Limb (tissue), 2 donors: Measurements from ENCODE around the gene TRMO.

Experiments used
- DNase-seq, 2 donors: peaks; one replicate each; pipeline ENCODE4 v3.0.0-alpha.2; 2016; ENCODE audit errors: extremely low spot score in 2 of 2

Gene TRMO

GRCh38 chr9:97938081-97938644 lies 15.9 kb upstream of the TRMO start, which contains the start of gene HEMGN:
Gene HEMGN (minus strand): TSS chr9:97938172. CDS start chr9:97938136, 36 bp downstream.
- no peak for DNase-seq

GRCh38 chr9:97936998-97937397 lies 14.7 kb upstream of the TRMO start:
- no peak for DNase-seq

- DNase-seq: no peak
These were observed 13.0 kb upstream of the TRMO start for GRCh38 chr9:97935276-97935675.

GRCh38 chr9:97934321-97935115 lies 12.2 kb upstream of the TRMO start:
- no peak for DNase-seq

- no peak for DNase-seq
These were observed 11.1 kb upstream of the TRMO start for GRCh38 chr9:97933297-97933998.

- no peak for DNase-seq
These were observed 8.7 kb upstream of the TRMO start for GRCh38 chr9:97930972-97931371.

GRCh38 chr9:97928986-97929604 lies 6.8 kb upstream of the TRMO start:
- no peak for DNase-seq

GRCh38 chr9:97925497-97926334 lies 3.4 kb upstream of the TRMO start:
- no peak for DNase-seq

- DNase-seq: no peak
These were observed 2.1 kb upstream of the TRMO start for GRCh38 chr9:97924386-97924785.

GRCh38 chr9:97923529-97924108 lies 1.3 kb upstream of the TRMO start:
- peak; percentile 81 to 83 for DNase-seq

GRCh38 chr9:97919217-97919813 lies 3.0 kb downstream of the TRMO start:
- no peak for DNase-seq

GRCh38 chr9:97918611-97919010 lies 3.7 kb downstream of the TRMO start:
- DNase-seq: no peak

GRCh38 chr9:97911970-97912369 lies 10.3 kb downstream of the TRMO start:
- DNase-seq: no peak

- DNase-seq: no peak
These were observed 10.8 kb downstream of the TRMO start for GRCh38 chr9:97911528-97911927.

GRCh38 chr9:97910357-97910756 lies 11.9 kb downstream of the TRMO start:
- DNase-seq: no peak

- no peak for DNase-seq
These were observed 13.6 kb downstream of the TRMO start for GRCh38 chr9:97908705-97909104.

- DNase-seq: no peak
These were observed 14.7 kb downstream of the TRMO start for GRCh38 chr9:97907632-97908031.

GRCh38 chr9:97907046-97907445 lies 15.3 kb downstream of the TRMO start:
- DNase-seq: no peak

GRCh38 chr9:97906236-97906831 lies 16.0 kb downstream of the TRMO start:
- DNase-seq: no peak

- DNase-seq: no peak
These were observed 17.1 kb downstream of the TRMO start for GRCh38 chr9:97905228-97905627.
